ENCODE data around the gene TMEM14C.
A peak's percentile ranks its signal among the peaks of the same experiment; 100 is the strongest.

TMEM14C gene

DNA sequence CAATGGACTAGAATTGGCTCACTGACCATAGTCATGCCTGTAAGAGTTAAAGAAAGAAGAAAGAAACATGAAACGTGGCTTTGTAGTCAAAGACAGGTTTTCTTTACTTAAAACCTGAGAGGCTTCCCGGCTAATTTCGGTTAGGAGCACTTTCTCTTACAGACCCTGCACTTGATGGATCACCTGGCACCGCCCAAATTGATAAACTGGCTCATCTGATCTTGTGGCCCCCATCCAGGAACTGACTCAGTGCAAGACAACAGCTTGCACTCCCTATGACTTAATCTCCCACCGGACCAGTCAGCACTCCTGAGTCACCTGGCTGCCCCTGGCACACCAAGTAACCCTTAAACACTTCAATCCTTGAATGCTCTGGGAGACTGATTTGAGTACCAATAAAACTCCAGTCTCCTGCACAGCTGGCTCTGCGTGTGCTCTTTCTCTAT lies 37.0 kb downstream of the TMEM14C start:
- DNase-seq (ENCODE audit: low spot score), result peak; percentile 47

DNA sequence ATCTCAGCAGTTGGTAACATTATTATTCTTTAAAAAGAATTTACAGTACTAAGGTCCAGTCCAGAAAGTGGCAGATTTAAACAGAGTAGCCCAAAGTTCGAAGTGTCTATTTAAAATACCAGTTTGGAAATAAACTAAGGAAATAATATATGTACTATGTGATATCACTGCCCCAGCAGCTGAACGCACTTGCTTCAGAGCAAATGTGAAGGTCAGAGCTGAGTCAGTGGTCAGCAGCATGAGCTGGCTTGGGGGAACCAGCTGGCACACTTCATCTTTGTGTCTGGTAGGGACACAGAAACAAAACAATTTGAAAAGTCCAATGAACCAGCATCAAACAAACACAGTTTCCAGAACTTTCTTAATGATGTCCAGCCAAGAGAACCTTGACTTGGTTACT lies 40.1 kb downstream of the TMEM14C start:
- DNase-seq (ENCODE audit: low spot score), result peak; percentile 17

DNA sequence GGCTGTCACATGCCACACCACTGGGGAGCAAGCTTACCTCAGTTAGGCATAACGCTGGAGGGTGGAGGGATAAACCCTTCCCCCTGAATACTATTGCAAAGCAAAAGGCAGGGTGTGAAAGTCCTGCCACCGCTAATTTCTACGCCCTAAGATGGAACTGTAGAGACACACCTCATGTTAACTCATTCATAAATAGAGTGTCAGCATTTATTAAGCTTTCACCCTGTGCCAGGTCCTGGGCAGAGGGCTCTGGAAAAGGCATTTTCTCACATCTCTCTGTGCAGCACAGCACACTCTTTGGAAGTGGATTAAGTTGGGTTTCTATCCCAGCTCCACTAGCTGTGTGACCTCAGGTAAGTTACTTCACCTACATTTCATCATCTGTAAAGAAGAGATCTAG lies 46.5 kb downstream of the TMEM14C start:
- DNase-seq (ENCODE audit: low spot score), result no peak

DNA sequence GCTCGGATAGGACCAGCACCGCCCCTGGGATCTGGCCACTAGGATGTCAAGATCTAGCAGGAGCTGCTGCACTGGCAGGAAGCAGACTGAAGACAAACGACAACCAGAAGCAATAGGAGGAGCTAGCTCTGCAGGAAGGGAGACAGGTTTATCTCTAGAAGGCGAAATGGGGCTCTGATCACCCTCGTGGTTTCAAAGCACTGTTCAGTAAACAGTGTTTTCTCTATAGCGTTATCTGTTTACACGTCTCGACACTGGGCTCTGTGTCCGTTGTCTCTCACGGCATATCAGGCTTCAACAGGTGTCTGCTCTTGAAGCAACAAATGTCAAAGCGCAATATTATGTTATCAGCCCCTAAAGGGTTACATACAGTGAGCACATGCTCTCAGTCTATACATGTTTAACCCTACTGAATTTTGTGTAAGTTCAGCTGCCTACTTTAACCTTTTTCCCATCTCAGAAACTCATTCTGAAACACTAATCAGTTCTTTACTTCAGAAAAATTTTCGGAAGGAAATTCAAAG lies 48.6 kb downstream of the TMEM14C start:
- DNase-seq (ENCODE audit: low spot score), result no peak

DNA sequence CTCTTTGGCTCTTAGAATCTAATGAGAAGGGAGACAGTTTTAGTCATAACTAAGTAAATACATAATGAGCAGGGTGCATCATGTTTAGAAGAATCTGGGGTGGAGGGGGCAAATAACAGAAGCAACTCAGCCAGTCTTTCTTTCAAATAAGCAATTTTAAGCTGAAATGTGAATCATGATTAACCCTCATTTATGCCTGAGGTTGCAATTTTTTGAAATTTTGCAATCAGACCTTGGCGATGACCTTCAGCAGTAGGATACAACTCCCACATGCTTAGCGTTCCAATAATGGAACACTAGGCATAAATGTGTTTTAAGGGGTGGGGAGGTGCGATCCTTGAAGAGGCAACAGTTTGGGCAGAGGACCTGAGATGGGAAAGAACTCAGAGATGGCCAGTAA lies 55.4 kb downstream of the TMEM14C start:
- DNase-seq (ENCODE audit: low spot score), result no peak

DNA sequence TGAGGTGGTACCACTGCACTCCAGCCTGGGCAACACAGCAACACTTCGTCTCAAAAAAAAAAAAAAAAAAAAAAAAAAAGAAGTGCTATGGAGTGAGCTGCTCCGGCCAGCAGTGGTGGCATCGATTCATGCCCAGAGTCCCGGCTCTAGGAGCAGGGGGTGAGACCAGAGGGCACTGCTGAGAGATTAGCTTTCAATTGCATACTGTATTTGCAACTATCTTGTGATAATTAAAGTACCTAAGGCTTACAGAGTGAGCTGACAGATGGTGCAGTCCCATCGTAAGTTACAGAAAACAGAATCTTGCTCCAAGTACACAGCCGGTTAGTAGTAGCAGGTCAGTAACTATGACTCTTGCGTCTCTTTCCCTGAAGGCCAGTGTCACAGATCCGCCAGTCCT lies 56.2 kb downstream of the TMEM14C start:
- DNase-seq (ENCODE audit: low spot score), result no peak
